Medulla oblongata (tissue), 1 donor: ENCODE data around the gene RAD51B.

Experiments
- DNase-seq: peaks from one replicate; pipeline ENCODE4 v3.0.0-alpha.2; 2015; ENCODE audit errors: extremely low spot score

Gene RAD51B

DNA sequence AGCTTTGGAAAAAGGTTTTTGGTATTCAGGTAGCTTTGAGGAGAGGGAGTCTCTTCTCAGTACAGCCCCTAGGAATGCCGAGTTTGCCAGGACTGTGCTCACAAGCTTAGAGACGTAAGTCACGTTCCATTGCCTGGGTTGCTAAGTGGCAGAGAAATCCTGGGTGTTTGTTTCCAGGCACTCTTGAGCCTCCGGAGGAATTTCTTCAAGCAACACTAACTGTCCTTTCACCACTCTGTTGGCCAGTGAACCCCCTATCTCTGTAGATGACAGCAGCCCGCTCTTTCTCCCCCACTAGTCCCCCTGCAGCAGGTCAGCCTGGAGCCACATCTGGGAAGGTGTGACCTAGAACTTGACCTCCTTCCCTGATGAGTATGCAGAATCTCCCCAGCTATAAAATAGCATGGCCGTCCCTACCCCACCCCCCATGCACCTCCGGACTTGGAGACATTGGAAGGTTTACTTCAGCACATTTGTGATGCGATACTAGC is 810.5 kb downstream of the RAD51B start:
- DNase-seq = no peak

DNA sequence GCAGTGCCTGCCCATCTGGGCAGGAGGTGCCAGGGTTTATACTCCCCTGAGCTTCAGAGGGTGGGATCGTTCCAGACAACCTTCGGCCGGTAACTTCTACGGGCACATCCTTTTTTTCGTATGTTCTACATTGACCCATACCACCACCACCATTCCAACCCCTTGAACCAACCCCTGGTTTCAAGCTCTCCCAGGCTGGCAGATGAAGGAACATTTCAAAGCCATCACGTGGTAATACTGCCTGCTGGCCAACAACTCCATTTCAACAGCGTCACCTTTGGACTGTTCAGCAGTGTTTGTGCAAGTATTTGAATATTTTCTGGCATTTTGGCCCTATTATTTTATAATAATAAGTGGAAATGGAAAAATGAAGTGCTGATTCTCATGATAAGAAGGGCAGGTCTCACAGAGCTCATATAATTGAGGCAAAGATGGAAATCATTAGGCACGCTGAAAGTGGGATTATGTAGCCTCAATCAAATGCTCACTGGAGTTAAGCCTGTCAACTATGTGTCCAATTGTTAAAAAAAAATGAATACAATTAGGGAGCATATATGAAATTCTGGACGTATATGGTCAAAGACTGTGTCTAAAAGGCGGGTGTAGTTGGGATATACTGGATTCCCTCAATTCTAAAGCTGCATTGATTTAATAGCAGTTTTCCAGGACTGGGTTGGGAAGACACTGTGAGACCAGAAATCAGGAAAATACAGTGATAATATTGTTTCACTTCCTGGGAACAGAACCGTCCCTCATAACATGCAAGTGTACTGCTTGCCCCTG is 811.2 kb downstream of the RAD51B start:
- no peak for DNase-seq

DNA sequence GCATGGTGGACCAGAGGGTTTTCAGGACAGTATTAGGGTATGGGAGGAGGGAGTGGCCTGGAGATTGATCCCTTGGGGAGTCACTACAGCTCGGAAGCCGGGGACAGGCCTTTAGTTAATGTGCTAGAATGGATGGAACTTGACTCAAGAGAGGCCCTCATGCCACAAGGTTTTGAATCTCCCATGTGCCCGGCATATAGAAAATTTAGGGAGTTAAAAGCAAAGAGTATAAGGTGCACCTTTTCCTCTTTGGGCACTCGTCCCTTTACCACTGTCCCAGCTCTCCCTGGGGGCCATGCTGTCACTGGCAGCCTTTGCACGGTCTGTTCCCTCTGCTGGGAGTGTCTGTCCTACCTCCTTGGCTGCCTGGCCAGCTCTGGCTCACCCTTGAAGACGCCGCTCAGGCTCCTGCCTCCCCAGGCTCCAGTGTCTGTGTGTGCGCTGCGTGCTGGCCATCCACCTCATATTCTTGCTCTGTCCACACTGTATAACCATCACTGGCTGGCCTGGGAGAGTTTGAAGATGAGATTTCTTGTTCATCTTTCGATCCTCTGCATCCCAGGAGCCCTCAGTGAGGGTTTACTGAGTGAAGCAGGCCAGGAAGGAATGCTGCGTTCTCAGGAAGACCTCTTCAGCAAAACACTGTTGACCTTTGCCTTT is 811.9 kb downstream of the RAD51B start:
- DNase-seq = no peak

DNA sequence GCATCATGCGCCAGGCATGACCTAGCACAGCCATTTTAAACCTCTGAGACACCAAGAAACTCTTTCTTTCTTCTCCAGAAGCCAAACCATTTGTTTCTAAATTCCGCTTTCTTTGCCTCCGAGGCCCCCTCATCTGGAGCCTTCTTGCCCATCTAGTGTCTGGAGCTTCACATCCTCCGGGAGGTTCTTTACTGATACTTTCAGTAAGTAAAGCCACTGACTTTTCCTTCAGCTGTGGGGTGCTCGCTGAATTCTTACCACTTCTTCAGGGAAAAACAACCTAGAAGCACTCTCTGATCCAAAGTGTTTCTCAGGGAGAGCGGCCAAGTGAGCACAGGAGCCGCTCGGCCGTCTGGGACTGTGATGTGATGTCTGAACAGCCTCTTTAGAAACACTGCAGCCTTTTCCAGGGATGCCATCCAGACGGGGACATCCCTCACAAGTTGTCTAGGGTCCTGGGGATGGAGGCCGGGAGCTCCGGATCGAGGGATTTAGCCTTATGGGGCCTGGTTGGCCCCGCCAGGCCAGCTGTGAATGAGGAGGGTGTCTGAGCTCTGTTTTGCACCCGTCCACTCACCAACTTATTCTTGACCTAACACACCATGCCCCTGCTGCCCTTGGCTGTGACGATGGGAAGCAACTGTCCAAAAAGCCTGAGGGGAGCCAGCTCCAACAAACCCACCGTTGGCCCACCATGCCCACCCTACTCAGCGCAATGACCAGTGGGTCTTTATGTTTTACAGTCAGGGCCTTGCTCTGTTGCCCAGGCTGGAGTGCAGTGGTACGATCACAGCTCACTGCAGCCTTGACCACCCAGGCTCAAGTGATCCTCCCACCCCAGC is 812.7 kb downstream of the RAD51B start:
- peak; percentile 41 for DNase-seq

DNA sequence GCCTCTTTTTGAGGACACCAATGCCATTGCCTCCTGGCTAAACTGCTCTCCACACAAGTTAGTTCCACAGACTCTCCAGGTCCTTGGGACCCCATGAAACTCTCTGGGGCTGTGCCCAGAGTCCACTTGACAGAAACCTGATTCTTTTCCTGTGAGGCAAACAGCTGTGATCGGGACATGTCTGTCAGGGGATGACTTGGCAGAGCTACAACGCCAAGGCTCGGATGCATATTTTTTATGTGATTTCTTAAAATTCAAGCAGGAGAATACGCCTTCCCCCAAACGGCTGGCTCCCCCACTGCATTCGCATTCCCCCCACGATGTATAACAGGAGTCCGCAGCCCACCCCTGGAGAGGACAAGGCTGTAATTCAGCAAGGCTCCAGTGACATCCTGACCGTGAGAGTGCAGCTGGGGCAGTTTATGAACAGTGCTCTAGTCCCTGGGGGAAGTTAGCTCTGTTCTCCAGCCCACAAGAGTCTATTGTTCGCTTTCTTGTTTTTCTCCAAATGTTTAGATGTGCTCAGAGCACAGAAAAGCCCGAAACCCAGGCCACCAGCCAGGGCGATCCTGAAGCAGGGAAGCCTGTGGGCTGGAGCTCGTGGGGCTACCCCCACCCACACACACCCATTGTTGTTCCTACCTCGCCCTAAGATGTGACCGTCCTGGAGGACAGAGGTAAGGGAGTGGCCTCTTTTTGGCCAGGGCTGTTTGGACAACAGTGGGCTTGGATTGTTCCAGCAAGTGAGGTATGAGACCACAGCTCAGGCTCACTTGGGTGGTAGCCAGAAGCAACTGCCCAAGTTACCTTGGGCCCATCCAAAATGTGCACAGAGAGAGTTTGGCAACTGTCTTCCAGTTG is 813.8 kb downstream of the RAD51B start:
- peak; percentile 94 for DNase-seq

DNA sequence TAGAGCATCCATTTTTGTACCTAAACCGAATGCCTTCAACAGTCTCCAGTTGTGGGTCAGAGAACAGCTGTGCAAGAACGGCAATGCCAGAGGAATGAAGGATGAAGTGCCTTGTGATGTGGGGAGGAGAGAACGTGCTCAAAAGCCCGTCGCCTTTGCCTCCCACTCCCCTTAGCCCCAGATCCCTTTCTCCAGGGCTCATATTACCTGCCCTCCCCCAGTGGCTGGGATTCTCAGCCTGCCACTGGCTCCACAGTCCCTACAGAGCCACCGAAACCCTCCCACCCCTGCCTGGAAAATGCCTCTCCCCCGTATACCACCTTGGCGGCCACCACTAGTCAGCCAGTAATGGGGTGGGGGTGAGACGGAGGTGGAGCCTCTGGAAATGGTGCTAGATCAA is 814.8 kb downstream of the RAD51B start:
- no peak for DNase-seq

DNA sequence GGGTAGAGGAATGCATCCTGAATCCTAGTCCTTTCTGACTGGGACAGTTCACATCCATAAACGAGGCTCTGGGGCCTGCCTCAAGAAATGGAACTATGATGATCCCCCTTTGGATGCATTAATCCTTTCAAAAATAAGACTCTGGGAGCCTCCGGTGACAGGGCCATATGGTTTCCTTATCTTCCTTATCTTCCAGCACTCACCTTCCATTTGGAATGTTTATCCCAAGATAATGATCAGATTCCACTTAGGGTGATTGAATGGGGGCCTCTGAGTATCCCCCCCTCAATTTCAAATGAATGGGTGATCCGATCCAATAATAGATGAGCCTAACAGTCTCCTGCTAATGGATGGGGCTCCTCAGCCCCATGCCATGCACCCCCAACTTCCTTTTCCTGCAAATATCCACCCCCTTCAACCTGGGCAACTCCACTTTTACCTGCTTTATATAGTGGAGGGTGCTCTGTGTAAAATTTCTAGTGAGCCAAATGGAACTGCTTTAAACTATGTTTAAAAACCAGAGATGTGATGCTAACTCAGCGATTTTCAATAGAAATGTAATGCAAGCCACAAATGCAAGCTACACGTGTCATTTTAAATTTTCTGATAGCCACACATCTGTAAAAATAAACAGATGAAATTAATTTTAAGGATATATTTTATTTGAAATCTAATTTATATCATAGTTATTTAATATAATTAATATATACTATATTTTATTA is 815.5 kb downstream of the RAD51B start:
- DNase-seq = no peak

DNA sequence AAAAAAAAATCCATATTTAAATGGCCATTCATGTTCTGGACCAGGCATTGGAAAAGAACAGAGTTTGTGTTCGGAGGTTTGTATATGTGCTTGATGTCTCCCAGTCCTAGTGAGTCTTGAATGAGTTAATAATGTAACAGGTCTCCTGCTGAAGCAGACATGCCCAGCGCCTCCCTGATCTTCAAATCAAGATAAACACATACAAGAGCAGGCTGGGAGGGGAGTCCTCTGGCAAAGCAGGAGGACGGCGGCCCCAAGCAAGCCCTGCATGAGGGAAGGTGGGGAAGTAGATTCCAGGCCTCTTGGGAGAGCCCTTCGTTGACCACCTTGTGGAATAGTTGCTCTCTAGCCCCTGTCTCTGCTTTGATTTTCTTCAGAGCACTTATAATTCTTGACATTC is 817.0 kb downstream of the RAD51B start:
- no peak for DNase-seq

DNA sequence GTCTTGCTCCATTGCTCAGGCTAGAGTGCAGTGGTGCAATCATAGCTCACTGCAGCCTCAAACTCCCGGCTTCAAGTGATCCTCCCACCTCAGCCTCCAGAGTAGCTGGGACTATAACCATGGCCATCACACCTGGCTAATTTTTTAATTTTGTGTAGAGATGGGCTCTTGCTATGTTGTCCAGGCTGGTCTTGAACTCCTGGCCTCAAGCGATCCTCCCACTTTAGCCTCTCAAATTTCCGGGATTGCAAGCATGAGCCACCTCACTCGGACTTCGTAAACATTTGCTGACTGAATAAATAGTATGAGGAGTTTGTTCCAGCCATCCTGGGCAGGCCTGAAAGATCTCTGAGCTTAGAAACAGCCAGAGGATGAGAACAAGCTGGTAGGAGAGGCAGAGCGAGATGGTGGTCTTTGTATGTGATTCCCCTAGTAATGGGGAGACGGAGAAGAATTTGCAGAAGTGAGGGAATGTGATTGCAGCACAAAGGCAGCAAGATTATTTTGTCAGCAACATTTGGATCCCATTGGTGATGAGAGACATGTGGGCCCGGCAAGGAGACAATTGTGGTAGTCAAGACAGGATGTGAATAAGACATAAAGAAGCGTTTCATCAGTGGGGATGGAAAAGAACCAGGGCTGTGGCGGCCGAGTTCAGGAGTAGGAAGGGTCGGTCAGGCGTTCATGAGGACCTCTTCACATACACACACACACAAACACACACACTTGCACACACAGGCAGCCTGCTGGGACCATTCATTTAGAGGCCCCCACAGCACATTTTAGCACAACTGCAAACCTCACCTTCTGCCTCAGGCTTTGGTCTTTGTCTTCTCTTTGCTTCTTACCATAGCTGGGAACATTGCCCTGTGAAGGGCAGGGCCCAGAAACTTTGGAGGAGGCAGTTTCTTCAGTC is 817.8 kb downstream of the RAD51B start:
- peak; percentile 78 for DNase-seq

DNA sequence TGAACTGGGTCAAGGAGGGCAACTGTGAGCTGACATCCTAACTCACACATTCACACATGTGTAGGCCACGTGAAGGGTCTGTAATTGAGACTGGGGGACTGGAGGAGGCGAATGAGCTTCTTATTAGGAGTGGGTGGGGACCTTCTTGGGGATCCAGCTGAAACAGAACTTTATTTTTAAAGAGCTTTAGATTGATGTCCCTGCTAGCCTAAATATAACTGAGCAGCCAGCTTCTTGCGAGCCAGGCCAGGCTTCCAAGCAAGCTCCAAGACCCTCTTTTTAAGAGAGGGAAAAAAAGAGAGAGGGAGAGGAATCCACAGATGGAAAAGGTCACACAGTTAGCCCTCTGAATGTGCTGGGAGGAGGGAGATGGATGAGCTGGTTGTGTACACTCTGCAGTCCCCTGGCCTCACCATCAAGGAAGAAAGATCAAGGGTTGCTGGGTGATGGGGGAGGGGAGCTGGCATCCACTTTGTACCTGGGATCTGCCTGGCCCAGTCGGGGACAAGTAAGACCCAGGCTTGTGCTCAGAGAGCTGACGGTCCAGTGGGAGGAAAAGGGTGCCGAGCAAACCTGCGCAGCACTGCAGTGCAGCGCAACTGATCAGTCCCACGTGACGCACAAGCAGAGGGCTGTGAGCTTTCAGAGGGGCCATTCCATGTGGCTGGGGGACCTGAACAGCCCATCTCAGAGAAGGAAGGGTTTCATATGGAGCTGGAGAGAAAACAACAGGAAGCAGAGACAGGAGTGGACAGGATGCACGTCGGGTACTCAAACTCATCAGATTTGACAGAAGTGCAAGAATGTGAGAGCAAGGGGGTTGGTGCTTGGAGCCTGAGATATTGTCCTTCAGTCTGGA is 818.8 kb downstream of the RAD51B start:
- DNase-seq = no peak

DNA sequence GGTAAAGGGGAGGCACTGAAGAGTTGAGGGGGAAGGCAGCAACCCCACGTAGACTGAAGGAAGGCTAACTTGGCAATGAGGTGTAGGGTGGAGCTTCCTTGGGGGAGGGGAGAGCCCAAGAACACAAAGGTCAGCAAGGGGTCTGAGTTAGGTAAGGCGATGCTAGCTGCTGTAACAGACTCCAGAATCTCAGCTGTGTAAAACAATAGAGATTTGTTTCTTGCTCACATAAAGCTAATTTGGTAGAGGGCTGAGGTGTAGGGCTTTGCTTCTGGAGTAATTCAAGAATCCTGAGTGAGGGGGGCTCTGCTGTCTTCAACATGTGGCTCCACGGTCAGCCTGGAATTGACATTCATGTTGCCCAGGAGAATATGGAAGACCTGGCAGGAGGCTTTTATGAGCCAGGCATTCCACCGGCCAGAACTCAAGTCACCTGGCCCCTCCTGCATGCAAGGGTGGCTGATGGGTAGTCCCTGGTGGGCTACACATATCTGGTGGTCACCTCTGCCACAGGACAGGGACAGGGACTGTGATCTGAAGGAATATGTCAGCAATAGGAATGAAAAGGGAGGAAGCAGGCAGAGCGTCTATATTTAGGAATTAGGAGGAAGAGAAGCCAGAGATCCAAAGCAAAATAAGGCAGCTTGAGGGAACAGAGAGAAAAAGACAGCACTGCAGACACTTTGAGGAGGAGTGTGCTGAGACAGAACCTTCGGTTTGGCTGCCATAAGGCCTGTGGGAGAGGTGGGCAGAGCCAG is 819.6 kb downstream of the RAD51B start:
- no peak for DNase-seq

DNA sequence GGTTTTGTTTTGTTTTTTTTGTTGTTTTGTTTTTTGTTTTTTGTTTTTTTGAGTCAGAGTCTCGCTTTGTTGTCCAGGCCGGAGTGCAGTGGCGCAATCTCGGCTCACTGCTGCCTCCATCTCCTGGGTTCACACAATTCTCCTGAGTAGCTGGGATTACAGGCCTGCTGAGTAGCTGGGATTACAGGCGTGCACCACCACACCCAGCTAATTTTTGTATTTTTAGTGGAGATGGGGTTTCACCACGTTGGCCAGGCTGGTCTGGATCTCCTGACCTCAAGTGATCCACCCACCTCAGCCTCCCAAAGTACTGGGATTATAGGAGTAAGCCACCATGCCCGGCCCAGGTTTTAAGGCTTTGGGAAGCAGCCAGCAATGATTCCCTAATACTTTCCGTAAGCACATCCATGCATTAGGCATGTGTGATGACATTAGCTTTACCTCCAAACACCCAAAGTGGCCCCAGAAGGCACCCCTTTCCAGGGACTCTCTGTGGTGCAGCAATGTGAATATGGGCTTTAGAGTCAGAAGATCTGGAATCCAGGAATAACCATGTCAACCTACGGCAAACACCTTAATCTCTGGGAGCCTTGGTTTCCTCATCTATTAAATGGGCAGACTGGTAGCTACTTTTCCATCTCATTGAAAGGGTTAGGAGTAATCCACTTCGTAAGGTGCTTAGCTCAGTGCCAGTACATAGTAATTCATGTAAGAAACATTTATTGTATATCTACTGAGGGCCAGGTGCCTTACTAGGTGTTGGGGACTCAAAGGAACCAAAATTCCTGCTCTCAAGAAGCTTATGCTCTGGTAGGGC is 820.4 kb downstream of the RAD51B start:
- DNase-seq = no peak

DNA sequence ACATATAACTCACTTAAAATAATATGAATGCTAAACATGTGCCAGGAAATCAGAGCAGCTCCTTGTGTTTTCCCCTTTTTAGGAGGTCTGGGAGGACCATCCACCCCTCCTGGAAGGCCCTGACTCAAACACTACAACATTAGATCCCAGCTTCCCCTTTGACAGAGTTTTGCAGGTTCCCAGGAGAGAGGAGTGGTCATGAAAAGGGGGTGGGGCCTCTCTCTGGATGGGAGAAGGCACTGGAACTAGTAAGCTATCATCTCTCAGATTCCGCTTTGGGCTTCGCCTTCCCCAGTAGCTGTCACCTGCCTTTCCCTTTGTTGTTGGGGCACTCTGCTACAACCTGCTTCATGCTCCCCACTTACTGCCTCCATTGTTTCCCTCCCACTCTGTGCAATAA is 824.1 kb downstream of the RAD51B start:
- no peak for DNase-seq

DNA sequence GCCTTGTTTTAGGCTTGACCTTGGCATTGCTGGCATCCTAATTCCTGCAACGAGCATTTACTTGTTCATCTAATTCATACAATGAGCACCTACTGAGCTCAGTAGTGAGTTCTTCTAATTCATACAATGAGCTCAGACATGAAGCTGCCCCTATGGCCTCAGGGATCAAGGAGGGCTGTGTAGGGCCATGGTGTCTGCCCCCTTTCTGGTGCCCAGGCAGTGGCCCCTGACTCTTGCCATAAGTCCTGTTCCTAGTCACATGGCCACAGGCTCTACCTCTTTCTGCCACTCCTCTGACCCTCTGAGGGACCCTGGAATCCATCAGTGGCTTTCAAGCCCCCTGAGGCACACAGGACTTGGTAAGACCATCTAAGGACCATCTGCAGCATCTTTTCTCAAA is 824.5 kb downstream of the RAD51B start:
- DNase-seq = no peak

DNA sequence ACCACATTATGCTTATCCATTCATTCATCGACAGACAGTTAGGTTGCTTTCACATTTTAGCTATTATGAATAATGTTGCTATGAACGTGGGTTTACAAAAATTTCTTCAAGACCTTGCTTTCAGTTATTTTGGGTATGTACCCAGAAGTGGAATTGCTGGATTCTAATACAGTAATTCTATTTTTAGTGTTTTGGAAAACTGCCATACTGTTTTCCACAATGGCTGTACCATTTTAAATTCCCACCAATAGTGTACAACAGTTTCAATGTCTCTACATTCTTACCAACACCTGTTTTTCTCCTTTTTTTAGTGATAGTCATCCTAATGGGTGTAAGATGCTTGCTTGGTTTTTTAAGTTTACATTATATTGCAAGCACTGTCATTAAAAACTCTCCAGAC is 825.8 kb downstream of the RAD51B start:
- no peak for DNase-seq

DNA sequence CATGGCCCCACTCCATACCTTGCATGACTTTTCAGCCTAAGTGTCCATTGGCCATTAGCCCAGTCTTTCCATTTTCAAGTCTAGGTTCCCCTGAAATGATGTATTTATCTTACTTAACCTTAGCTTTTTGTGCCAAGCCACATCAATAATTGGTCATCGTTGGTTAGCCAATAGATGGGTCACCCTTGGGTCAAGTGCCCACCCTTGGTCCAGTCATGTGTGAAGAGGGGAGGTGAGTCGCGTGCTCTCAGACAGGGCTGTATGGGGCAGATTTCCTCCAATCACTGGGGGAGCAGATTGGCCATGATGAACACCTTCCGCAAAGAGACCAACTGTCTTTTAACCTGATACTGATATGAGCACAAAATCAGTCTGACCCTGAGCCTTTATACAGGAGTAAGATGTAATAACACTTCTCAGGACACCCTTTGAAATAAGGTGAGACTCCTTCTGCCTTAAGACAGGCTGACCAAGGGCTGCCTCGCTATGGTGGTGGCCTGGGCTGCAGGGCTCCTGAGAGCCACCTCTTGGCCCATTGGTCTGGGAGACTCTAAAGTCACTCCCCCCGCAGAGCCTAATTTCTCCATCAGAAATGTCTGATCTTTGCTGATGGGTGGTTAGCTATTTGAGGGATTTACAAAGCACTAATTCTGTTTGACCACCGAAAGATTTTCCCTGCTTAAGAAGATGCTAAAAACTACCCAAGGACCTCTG is 830.1 kb downstream of the RAD51B start:
- no peak for DNase-seq
